ENCODE data around the gene TMEM185A. TPM values are rescaled to one million over a fixed set of nuclear protein-coding genes. Genes with fewer than 3 reads are reported as not detected.

The TMEM185A gene
- total and polyA plus RNA-seq, 10 of the 15 experiments (the other 5 are each of a cell fraction or from before 2014, with no cell fraction given), result 2.4 to 25.1 (median 12.0) TPM

- TF ChIP-seq MLLT1 (IDR thresholded peaks at IDR 0.05) (no peak), ZBTB33 (IDR thresholded peaks at IDR 0.05) (no peak), RCOR1 (conservative IDR thresholded peaks at IDR 0.05; ENCODE audit: low read depth, low read length) (no peak), ZNF274 (IDR thresholded peaks at IDR 0.05; ENCODE audit: insufficient read depth, insufficient read length) (no peak), STAT1 (conservative IDR thresholded peaks at IDR 0.05) (no peak), SMARCA5 (IDR thresholded peaks at IDR 0.05) (peak; percentile 30; the same call in 1 of the 2 replicates), RAD21 (IDR thresholded peaks at IDR 0.05; ENCODE audit: insufficient read depth, low read depth, low read length) (no peak), YY1 (IDR thresholded peaks at IDR 0.05; ENCODE audit: low read depth, low read length) (peak; percentile 49; the same call in 1 of the 2 replicates), SMC3 (IDR thresholded peaks at IDR 0.05; ENCODE audit: borderline replicate concordance, low read length) (no peak), IKZF1 (conservative IDR thresholded peaks at IDR 0.05) (peak; percentile 53), SREBF1 (IDR thresholded peaks at IDR 0.05; ENCODE audit: low read length) (no peak)
Observed at GRCh38 chrX:149631234-149632165, at the start of gene TMEM185A (continued).

All from GM12878 (cell line).